ENCODE results near the gene MLST8. TPM values are rescaled to one million over a fixed set of nuclear protein-coding genes. Genes with fewer than 3 reads are reported as not detected.

Gene MLST8
- total RNA-seq, 4 donors from 2014 or later: 61.0 to 95.6 (median 63.1) TPM

Other genes with a start within 250 kb of the MLST8 start
- gene NDUFB10, start 245.9 kb upstream of the MLST8 start, total RNA-seq: 100 to 1,000 TPM; 174 to 325 (median 284) TPM
- gene RPS2, start 240.6 kb upstream of the MLST8 start, total RNA-seq: 1,000 to 10,000 TPM in 3 of 4 donors, 100 to 1,000 TPM in 1; 976 to 2,244 (median 1,167) TPM
- not detected for gene RNF151, start 238.6 kb upstream of the MLST8 start, total RNA-seq
- 10 to 100 TPM; 34.4 to 91.8 (median 53.7) TPM for gene TBL3, start 233.4 kb upstream of the MLST8 start, total RNA-seq
- gene NOXO1, start 224.0 kb upstream of the MLST8 start, total RNA-seq: not detected
- 10 to 100 TPM in 3 of 4 donors, 1 to 10 TPM in 1; 7.8 to 37.2 (median 22.3) TPM for gene GFER, start 221.3 kb upstream of the MLST8 start, total RNA-seq
- gene SYNGR3, start 215.5 kb upstream of the MLST8 start, total RNA-seq: not detected
- 10 to 100 TPM; 19.0 to 38.4 (median 27.4) TPM for gene ZNF598, start 195.6 kb upstream of the MLST8 start, total RNA-seq
- under 1 TPM in 2 of 4 donors, not detected in 2; 0.54 to 0.63 TPM for gene NPW, start 185.7 kb upstream of the MLST8 start, total RNA-seq
- gene NHERF2, start 178.6 kb upstream of the MLST8 start, total RNA-seq: 100 to 1,000 TPM in 1 of 4 donors, 10 to 100 TPM in 3; 73.8 to 146 (median 81.6) TPM
- 10 to 100 TPM in 3 of 4 donors, 1 to 10 TPM in 1; 6.1 to 38.7 (median 25.0) TPM for gene NTHL1, start 157.6 kb upstream of the MLST8 start, total RNA-seq
- 100 to 1,000 TPM; 101 to 148 (median 109) TPM for gene TSC2, start 157.5 kb upstream of the MLST8 start, total RNA-seq
- 100 to 1,000 TPM in 1 of 4 donors, 10 to 100 TPM in 3; 66.9 to 153 (median 87.7) TPM for gene PKD1, start 69.6 kb upstream of the MLST8 start, total RNA-seq
- gene RAB26, start 56.8 kb upstream of the MLST8 start, total RNA-seq: 1 to 10 TPM in 1 of 4 donors, under 1 TPM in 2, not detected in 1; 0.40 to 1.6 (median 0.89) TPM
- 10 to 100 TPM; 27.7 to 51.9 (median 41.5) TPM for gene TRAF7, start 49.7 kb upstream of the MLST8 start, total RNA-seq
- gene CASKIN1, start 8.8 kb upstream of the MLST8 start, total RNA-seq: 1 to 10 TPM in 1 of 4 donors, under 1 TPM in 3; 0.13 to 1.2 (median 0.40) TPM
- 10 to 100 TPM in 2 of 4 donors, 1 to 10 TPM in 2; 3.8 to 44.6 (median 12.0) TPM for gene BRICD5, start 5.4 kb downstream of the MLST8 start, total RNA-seq
- gene PGP, start 9.4 kb downstream of the MLST8 start, total RNA-seq: 10 to 100 TPM; 13.4 to 44.0 (median 28.8) TPM
- gene E4F1, start 18.1 kb downstream of the MLST8 start, total RNA-seq: 10 to 100 TPM; 35.3 to 55.7 (median 41.3) TPM
- gene DNASE1L2, start 31.0 kb downstream of the MLST8 start, total RNA-seq: 1 to 10 TPM in 3 of 4 donors, under 1 TPM in 1; 0.88 to 4.5 (median 1.4) TPM
- gene ECI1, start 46.1 kb downstream of the MLST8 start, total RNA-seq: 100 to 1,000 TPM; 104 to 208 (median 169) TPM
- 100 to 1,000 TPM; 127 to 158 (median 141) TPM for gene RNPS1, start 62.7 kb downstream of the MLST8 start, total RNA-seq
- gene ABCA3, start 135.3 kb downstream of the MLST8 start, total RNA-seq: 10 to 100 TPM; 36.5 to 66.7 (median 60.4) TPM
- 1 to 10 TPM; 1.2 to 2.5 (median 1.8) TPM for gene CCNF, start 224.0 kb downstream of the MLST8 start, total RNA-seq

All from thyroid gland (tissue), 4 donors.